MV-4-11 (cell line): ENCODE results near the gene PKDCC.

Experiments
- DNase-seq: peaks from one replicate; lab custom pipeline; 2025; lab: John Stamatoyannopoulos, UW

The PKDCC gene

GRCh38 chr2:42030200-42030759, 17.5 kb upstream of the PKDCC start:
- DNase-seq = no peak

GRCh38 chr2:42030829-42031228, 17.0 kb upstream of the PKDCC start:
- peak; percentile 13 for DNase-seq

- peak; percentile 13 for DNase-seq
Observed at GRCh38 chr2:42031281-42032223, 16.3 kb upstream of the PKDCC start.

DNA sequence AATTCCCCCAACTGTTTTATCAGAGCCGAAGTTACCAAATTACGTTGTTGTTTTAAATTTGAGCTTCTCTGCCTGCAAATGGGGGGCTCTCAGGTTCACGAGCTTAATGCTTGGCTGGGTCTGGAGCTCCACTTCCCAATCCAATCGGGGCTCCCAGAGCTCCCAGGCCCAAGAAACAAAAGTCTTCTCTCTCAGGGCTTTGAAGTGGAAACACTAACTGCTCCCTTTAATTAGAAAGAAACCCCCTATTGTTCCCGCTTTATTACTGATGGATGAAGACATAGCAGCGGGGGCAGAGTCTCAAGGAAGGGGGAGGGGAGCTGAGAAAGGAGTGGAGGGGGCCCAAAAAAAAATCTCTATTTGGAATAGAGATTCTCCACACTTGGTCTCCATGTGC, 15.6 kb upstream of the PKDCC start:
- DNase-seq = no peak

GRCh38 chr2:42032745-42033144, 15.1 kb upstream of the PKDCC start:
- DNase-seq = no peak

GRCh38 chr2:42034096-42034495, 13.7 kb upstream of the PKDCC start:
- peak; percentile 32 for DNase-seq

GRCh38 chr2:42035241-42035640, 12.6 kb upstream of the PKDCC start:
- no peak for DNase-seq

- no peak for DNase-seq
Observed at GRCh38 chr2:42036413-42036812, 11.4 kb upstream of the PKDCC start.

DNA sequence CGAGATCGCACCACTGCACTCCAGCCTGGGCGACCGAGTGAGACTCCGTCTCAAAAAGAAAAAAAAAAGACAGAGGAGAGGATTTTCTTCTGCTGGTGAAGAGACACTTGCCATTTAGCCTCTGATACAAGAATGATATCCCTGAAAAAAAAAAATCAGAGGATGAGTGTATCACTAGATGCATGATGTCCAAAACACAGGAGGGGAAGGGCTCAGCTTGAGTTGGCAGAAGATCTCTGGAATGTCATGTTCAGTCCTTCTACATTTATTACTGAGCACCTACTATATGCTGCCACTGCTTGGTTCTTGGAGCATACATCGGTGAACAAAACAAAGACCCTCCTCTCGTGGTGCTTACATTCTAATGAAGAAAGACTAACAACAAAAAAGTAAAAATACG, 10.9 kb upstream of the PKDCC start:
- DNase-seq = no peak

GRCh38 chr2:42040643-42041278, 7.1 kb upstream of the PKDCC start:
- DNase-seq = no peak

DNA sequence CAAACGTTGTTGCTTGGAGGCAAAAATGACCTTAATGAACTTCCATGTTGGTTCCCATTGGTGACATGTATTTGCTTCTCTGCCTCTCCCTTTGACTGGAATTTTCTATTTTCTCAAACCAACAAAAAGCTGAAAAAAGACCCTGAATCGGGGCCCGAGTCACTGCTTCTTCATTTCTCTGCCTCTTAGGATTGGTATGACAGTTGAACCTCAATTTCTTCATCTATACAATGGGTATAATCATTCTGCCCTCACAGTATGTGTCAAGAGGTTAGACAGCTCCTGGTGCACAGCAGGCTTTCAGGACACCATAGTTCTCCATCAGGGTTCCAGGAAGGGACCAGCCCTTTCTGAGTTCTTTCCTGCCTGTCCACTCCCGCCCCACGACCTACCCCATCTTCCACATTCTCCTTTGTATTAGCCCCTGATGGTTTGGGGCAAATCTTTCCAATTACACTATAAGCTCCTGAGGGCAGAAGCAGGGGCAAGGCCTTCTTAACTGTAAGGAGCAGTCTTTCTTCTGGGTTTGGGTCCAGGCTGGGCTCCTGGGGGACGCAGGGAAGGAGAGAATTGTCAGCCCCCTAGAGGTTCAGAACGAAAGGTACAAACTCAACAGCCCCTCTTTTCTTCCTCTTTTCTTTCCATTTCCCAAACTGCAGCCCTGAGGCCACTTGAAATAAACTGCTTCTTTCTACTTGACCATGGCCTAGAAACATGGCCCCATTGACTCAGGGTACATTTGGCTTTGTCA, 6.3 kb upstream of the PKDCC start:
- DNase-seq = no peak

GRCh38 chr2:42042631-42043355, 5.0 kb upstream of the PKDCC start:
- no peak for DNase-seq

DNA sequence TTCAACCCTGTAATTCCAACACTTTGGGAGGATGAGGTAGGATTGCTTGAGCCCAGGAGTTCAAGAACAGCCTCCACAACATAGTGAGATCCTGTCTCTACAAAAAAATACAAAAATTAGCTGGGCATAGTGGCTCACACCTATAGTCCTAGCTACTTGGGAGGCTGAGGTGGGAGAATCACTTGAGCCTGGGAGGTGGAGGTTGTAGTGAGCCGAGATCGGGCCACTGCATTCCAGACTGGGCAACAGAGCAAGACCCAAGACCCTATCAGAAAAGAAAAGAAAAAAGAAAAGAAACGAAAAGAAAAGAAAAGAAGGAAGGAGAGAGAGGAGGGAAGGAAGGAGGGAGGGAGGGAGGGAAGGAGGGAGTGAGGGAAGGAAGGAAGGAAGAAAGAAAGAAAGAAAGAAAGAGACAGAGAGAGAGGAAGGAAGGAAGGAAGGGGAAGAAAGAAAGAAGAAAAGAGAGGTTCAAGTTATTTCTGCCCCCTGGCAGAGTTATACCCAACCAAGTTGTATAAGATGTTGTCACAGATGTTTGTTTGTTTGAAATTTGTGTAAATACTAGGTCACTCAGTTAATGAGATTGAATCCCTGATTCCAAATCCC, 3.9 kb upstream of the PKDCC start:
- no peak for DNase-seq

DNA sequence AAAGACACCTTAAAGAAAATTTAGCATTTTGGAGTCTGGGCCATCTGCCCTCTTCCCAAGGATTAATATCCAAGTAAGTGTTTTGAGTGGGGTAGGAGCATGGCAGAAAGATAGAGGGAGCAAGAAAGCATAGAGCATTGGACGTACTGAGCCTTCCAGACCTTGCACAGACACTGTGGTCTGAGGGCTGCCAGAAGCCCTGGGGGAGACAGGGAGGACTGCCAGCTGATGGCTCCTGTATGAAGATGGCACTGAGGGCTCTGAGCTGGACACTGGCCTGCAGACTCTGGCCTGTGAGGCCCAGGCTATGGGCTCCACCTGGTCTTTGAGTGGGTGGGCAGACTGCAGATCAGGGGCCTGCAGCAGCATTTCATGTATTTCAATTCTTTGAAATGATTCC, 2.9 kb upstream of the PKDCC start:
- DNase-seq = no peak

- DNase-seq = no peak
Observed at GRCh38 chr2:42045352-42045751, 2.5 kb upstream of the PKDCC start.

DNA sequence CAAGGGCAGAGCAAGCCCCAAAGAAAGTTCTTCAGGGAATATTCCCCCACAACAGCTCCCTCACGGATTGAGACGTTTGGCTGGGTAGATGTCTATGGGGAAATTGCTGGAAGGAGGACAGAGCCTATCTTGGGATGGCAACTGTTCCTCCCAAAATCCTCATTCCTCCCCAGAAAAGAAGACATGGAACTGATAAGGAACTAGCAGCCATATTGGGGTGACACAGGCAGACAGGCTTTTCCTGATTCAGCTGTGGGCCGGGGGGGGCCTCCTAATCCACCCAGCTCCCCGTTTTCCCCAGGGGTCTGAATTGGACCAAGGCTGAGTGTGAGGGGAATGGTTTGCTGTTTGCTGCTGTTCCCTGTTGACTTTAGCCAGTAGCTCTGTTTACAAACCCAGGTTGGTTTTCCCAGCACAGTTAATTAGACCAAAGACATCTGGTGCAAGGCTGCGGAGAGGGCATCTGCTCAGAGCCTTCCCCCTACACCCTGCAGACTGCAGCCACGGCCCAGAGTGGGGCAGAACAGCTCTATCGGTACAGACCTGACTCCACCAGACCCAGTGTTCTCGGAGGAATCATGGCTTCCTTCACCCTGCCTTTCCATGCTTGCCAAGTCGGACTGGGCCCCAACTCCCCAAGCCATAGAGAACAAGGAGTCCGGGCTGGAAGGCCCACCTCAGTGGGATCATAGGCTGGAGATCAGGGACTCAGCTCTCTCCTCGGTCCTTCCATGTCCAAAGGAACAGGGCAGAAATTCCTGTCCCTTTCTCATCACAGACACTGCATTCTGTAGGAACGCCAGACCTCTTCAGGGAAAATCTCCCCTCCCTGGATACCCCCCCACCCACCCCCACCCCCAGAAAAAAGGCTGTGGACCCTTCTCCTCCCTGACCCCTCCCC, 1.7 kb upstream of the PKDCC start:
- no peak for DNase-seq

DNA sequence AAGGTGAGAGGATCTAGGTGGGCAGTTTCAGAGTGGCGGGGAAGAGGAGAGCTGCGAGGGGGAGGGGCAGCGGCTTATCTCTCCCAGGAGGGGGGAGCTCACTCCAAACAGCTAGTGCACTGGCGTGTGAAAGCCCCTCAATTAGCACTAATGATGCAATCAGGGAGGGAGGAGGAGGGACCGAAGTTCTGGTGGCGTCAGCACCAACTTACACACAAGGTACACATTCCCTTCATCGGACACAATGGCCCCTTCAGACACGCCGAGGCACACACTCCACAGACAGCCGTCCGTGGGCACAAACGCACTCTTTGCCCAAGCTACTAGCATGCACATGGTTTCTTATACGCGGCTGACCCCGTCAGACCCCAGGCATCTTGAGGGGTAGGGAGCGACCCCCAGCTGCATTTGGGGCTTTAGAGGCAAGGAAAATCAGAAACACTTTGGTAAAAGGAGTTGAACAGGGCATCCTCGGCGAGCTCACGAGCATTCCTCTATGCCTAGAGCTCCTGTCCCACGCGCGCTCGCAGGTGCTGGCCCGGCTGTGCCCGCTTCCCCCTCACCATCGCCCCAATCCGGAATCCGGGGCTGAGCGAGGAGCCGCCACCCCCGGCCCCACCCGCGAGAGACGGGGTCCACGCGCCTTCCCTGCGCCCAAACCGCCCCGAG, 868 bp upstream of the PKDCC start:
- DNase-seq = no peak

DNA sequence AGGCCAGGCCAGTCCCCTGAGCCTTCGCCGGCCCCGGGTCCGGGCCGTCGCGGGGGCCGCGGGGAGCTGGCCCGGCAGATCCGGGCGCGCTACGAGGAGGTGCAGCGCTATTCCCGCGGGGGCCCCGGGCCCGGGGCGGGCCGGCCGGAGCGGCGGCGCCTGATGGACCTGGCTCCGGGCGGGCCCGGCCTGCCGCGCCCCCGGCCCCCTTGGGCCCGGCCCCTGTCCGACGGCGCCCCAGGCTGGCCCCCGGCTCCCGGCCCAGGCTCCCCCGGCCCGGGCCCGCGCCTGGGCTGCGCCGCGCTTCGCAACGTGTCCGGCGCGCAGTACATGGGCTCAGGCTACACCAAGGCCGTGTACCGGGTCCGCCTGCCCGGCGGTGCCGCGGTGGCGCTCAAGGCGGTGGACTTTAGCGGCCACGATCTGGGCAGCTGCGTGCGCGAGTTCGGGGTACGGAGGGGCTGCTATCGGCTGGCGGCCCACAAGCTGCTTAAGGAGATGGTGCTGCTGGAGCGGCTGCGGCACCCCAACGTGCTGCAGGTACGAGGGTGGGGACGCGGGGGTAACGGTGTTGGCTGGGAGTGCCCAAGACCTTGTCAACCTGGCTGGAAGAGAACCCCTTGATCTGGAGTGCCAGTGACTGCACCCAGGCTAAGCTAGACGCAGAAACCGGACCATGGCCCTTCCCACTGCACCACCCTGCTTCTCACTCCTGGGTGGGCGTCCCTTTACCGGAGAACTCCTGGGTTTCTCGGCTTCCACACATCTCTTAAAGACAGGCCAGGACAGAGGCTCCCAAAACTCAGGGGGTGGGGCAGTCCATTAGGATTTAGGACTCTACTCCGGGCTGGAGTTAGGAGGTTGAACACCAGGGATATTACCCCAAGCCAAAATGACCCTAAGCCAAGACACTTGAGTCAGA, 739 bp downstream of the PKDCC start:
- no peak for DNase-seq
